H1 (cell line): ENCODE measurements around the gene SLC24A3. TPM values are rescaled to one million over a fixed set of nuclear protein-coding genes. Genes with fewer than 3 reads are reported as not detected.

Source experiments
- BCL11A ChIP-seq, 2 experiments: IDR thresholded peaks; one replicate each; pipeline ENCODE4 v1.6.1; 2011; ENCODE audit warnings: low read depth in 2 of 2, low read length in 2 of 2, mild to moderate bottlenecking in 2 of 2
- CEBPB ChIP-seq: IDR thresholded peaks from 2 replicates; pipeline ENCODE4 v1.6.1; 2012; ENCODE audit warnings: low read depth, low read length
- NRF1 ChIP-seq: IDR thresholded peaks from 2 replicates; pipeline ENCODE4 v1.6.1; 2011; ENCODE audit warnings: mild to moderate bottlenecking, low read depth, low read length, improper control_type of control experiment
- RBBP5 ChIP-seq: IDR thresholded peaks from 2 replicates; pipeline ENCODE4 v1.7.1; 2012; ENCODE audit warnings: low read depth, mild to moderate bottlenecking, inconsistent platforms, low read length, moderate library complexity, borderline replicate concordance
- SP2 ChIP-seq: IDR thresholded peaks from 2 replicates; pipeline ENCODE4 v1.6.1; 2012; ENCODE audit warnings: mild to moderate bottlenecking, low read length, inconsistent platforms
- ZNF274 ChIP-seq: IDR thresholded peaks from 2 replicates; pipeline ENCODE4 v1.7.0; 2012; ENCODE audit warnings: low read length, borderline replicate concordance; ENCODE audit errors: extremely low read depth
- polyA plus RNA-seq, 7 experiments: library from polyadenylated mRNA; depleted of rRNA in 3 of 7; stranded (reverse) in 5 of 7; unstranded in 2 of 7; fragments of >200 nt in 5 of 7; fragments of 200-250 nt in 2 of 7; gene quantifications; 1 replicate in 5 of 7; 2 replicates in 1 of 7; 4 replicates in 1 of 7; pipeline versions ENCODE4 v1.2.1 to v1.2.3, GENCODE V29; 2011 to 2013; ENCODE audit warnings: missing spikeins in 2 of 7, mixed read lengths in 2 of 7
- total RNA-seq: library from RNA; stranded (reverse); fragmentation: NEBNext Ultra II Directional; extraction: Animal tissue kit (Norgen Biotek cat#: 25700); gene quantifications from 2 replicates; pipeline ENCODE4 v1.2.1, GENCODE V29; 2021

Gene SLC24A3
- total and polyA plus RNA-seq, 2 of the 8 experiments (the other 6 are each of a cell fraction or from before 2014, with no cell fraction given) = 4.5 to 6.3 TPM

- TF ChIP-seq NRF1 (no peak), ZNF274 (no peak), SP2 (no peak), CEBPB (no peak), BCL11A (IDR thresholded peaks at IDR 0.05; ENCODE audit: low read depth in 2 of 2, low read length in 2 of 2) (no peak), RBBP5 (no peak)
These were observed 88.0 kb downstream of the SLC24A3 start (continued) for GRCh38 chr20:19300395-19300794.
